GM12878 (cell line): ENCODE measurements around the gene HMG20B. TPM values are rescaled to one million over a fixed set of nuclear protein-coding genes. Genes with fewer than 3 reads are reported as not detected.

Source experiments
- ATAC-seq: fragments of 200-7000 bp; cut with Tn5 transposase; 3 replicates; pipeline ENCODE4 v1.9.1; 2020; ENCODE audit warnings: mild to moderate bottlenecking, moderate library complexity
- BruUV-seq: library from RNA; stranded (reverse); fragments of 400-500 nt; replicated peaks from 2 replicates; lab custom pipeline; 2021; lab: Mats Ljungman, UMichigan
- CTCF ChIA-PET: fragments of 300-600 bp; sonication (Branson Sonifier 250); formaldehyde crosslinking; extraction: SDS; loops from one replicate; lab custom pipeline; 2021; ENCODE audit warnings: inconsistent platforms; lab: Yijun Ruan, JAX
- POLR2A ChIA-PET: fragments of 350-600 bp; formaldehyde crosslinking; extraction: SDS; loops from one replicate; lab custom pipeline; 2021; ENCODE audit warnings: inconsistent platforms; lab: Charles Lee
- RAD21 ChIA-PET: fragments of 300-600 bp; sonication (Branson Sonifier 250); formaldehyde crosslinking; loops from one replicate; lab custom pipeline; 2023; ENCODE audit warnings: antibody characterized with exemption; ENCODE audit not compliant: unreplicated experiment; lab: Charles Lee
- SMC1A ChIA-PET: fragments of 300-600 bp; sonication (Branson Sonifier 250); formaldehyde crosslinking; loops from one replicate; lab custom pipeline; 2023; ENCODE audit not compliant: unreplicated experiment, uncharacterized antibody; lab: Charles Lee
- DNase-seq: peaks from one replicate; pipeline ENCODE4 v3.0.0-alpha.2; 2011; ENCODE audit warnings: low read depth, low spot score
- FAIRE-seq: peaks from 3 replicates; lab custom pipeline; 2011; peaks lifted over from hg19 to GRCh38; lab: Jason Lieb, UNC
- H2AFZ ChIP-seq: 2 replicates; pipeline ENCODE4 v1.6.0; 2011; ENCODE audit warnings: low read depth, low read length, control low read depth; ENCODE audit not compliant: control insufficient read depth
- H3K27ac ChIP-seq: 2 replicates; pipeline ENCODE4 v1.5.1; 2011; ENCODE audit warnings: control low read depth; ENCODE audit not compliant: control insufficient read depth, insufficient read depth
- H3K27me3 ChIP-seq, 2 experiments: replicated peaks in 1 of 2; 2 replicates each; pipeline versions ENCODE4 v1.6.0 to v1.6.1; 2011; ENCODE audit warnings: low read length in 1 of 2; ENCODE audit not compliant: control insufficient read depth in 2 of 2, insufficient read depth in 2 of 2
- H3K36me3 ChIP-seq, 2 experiments: 2 replicates each; pipeline ENCODE4 v1.5.1; 2011; ENCODE audit warnings: low read length in 1 of 2; ENCODE audit not compliant: control insufficient read depth in 2 of 2, insufficient read depth in 2 of 2
- H3K4me1 ChIP-seq: 2 replicates; pipeline ENCODE4 v1.6.1; 2011; ENCODE audit warnings: mild to moderate bottlenecking, low read length, moderate library complexity, mixed read lengths; ENCODE audit not compliant: control insufficient read depth, insufficient read depth
- H3K4me2 ChIP-seq: 2 replicates; pipeline ENCODE4 v1.6.0; 2011; ENCODE audit warnings: control low read depth; ENCODE audit not compliant: control insufficient read depth, insufficient read depth
- H3K4me3 ChIP-seq: fragments of 200-600 bp; sonication (generic); 2 replicates; pipeline ENCODE4 v1.5.1; 2016
- H3K79me2 ChIP-seq: 2 replicates; pipeline ENCODE4 v1.6.0; 2011; ENCODE audit warnings: low read length; ENCODE audit not compliant: control insufficient read depth, insufficient read depth
- H3K9ac ChIP-seq: 2 replicates; pipeline ENCODE4 v1.8.0; 2011; ENCODE audit warnings: low read length, control low read depth, mixed read lengths; ENCODE audit not compliant: control insufficient read depth, insufficient read depth
- H3K9me3 ChIP-seq: replicated peaks from 3 replicates; pipeline ENCODE4 v1.5.1; 2011; ENCODE audit warnings: mild to moderate bottlenecking, low read length; ENCODE audit not compliant: control insufficient read depth, insufficient read depth
- H4K20me1 ChIP-seq: 2 replicates; pipeline ENCODE4 v1.6.0; 2011; ENCODE audit not compliant: control insufficient read depth, insufficient read depth
- ATF2 ChIP-seq: IDR thresholded peaks from 2 replicates; pipeline ENCODE4 v1.6.1; 2012; ENCODE audit warnings: low read length, inconsistent platforms
- BRCA1 ChIP-seq: IDR thresholded peaks from 2 replicates; pipeline ENCODE4 v1.6.1; 2011; ENCODE audit warnings: low read depth, low read length, improper control_type of control experiment
- EZH2 ChIP-seq: IDR thresholded peaks from 2 replicates; pipeline ENCODE4 v1.6.1; 2012; ENCODE audit warnings: low read depth, mild to moderate bottlenecking, control low read depth, inconsistent platforms, low read length, borderline replicate concordance; ENCODE audit not compliant: control insufficient read depth
- NBN ChIP-seq: fragments of 450-650 bp; IDR thresholded peaks from 2 replicates; pipeline ENCODE4 v1.6.1; 2016
- PML ChIP-seq: IDR thresholded peaks from 2 replicates; pipeline ENCODE4 v1.6.1; 2012; ENCODE audit warnings: low read length, inconsistent platforms
- RBBP5 ChIP-seq: fragments of 200-600 bp; sonication (generic); conservative IDR thresholded peaks from 2 replicates; pipeline ENCODE4 v1.6.1; 2016
- SMARCA5 ChIP-seq: fragments of 450-650 bp; IDR thresholded peaks from 2 replicates; pipeline ENCODE4 v1.6.1; 2017; ENCODE audit warnings: mild to moderate bottlenecking
- TBL1XR1 ChIP-seq: IDR thresholded peaks from 2 replicates; pipeline ENCODE4 v1.6.1; 2012; ENCODE audit warnings: low read depth, low read length, improper control_type of control experiment
- WGBS: methylation state at CpG from one replicate; pipeline ENCODE4 v1.1.6; 2016; ENCODE audit warnings: low lambda C conversion rate; ENCODE audit not compliant: insufficient replicate concordance, insufficient coverage; ENCODE audit errors: missing lambda C conversion rate; 5-methylcytosine and 5-hydroxymethylcytosine counted together
- in situ Hi-C: fragments of 300-500 bp; cut with MboI; formaldehyde crosslinking; loops from 9 replicates; pipeline ENCODE4 v1.14.3; 2018; ENCODE audit warnings: mixed read lengths
- intact Hi-C: fragments of 100-400 bp; cut with micrococcal nuclease; formaldehyde crosslinking; loops from one replicate; pipeline ENCODE4 v1.14.2; 2022; ENCODE audit not compliant: unreplicated experiment
- polyA plus RNA-seq, 11 experiments: library from polyadenylated mRNA; depleted of rRNA in 4 of 11; unstranded in 6 of 11; stranded (reverse) in 5 of 11; fragments of >200 nt; fragmentation: Nextera tagmentation in 4 of 11; fragmentation: Illumina TruSeq in 1 of 11; extraction: Ambion mirVana in 4 of 11; extraction: Trizol in 1 of 11; gene quantifications; 1 replicate in 1 of 11; 2 replicates in 10 of 11; pipeline versions ENCODE4 v1.2.1 to v1.2.3, GENCODE V29; 2011 to 2016; ENCODE audit warnings: inconsistent platforms in 2 of 11, missing spikeins in 2 of 11, low read depth in 1 of 11
- total RNA-seq, 4 experiments: library from RNA; depleted of rRNA in 3 of 4; stranded (reverse); fragments of >200 nt in 3 of 4; fragmentation: Illumina TruSeq in 1 of 4; extraction: Trizol in 1 of 4; gene quantifications; 2 replicates each; pipeline versions ENCODE4 v1.2.1 to v1.2.3, GENCODE V29; 2013 to 2021

Gene HMG20B
- total and polyA plus RNA-seq, 10 of the 15 experiments (the other 5 are each of a cell fraction or from before 2014, with no cell fraction given) = 0.37 to 92.7 (median 47.0) TPM

DNA sequence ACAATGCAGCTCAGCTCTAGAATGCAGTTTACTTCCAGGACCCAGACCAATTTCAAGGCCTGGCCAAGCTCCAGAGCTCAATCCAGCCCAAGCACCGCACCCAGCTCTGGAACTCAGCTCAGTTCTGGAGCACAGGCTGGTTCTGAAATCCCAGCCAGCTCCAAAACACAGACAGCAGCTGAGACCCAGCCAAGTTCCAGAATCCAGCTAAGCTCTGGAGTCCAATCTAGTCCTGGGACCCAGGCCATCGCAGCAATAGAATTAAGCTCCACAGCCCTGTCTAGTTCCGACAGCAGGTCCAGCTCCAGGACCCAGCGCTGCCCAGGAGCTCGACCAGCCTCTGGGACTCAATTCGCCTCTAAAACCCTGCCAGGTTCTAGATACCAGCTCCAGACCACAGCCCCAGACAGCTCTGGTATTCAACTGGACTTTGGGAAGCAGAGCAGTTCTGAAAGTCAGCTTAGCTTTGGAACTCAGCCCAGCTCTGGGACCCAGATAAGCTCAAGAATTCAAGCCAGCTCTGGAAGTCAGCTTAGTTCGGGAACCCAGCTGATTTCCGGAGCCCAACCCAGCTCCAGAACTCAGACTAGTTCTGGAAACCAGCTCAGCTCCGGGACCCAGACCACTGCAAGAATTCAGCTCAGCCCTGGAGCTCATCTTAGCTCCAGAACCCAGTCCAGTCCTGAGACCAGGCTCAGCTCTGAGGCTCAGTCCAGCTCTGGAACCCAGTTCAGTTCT is 19.3 kb downstream of the HMG20B start (continued):
- TF ChIP-seq PML (no peak), SMARCA5 (no peak), TBL1XR1 (no peak), NBN (no peak), ATF2 (no peak), EZH2 (no peak)

GRCh38 chr19:3593156-3593555 is 20.4 kb downstream of the HMG20B start:
- Histone ChIP-seq H2AFZ (no peak overlapping the region), H3K4me3 (no peak overlapping the region), H3K9ac (no peak overlapping the region), H3K27ac (no peak overlapping the region), H3K27me3 (no peaks in the 10 kb centered on the region), H3K79me2 (no peaks in the 10 kb centered on the region), H3K9me3 (peaks cover 2% of the 10 kb centered on the region; the same call in 1 of the 3 replicates), H3K4me1 (no peaks in the 10 kb centered on the region), H3K4me2 (no peak overlapping the region), H3K36me3 (no peaks in the 10 kb centered on the region), H4K20me1 (no peaks in the 10 kb centered on the region)
- ChIA-PET CTCF (interaction anchor here (1.3 kb wide), 2 partner anchors 9 to 30 kb away, joined by 3 to 4 read pairs; no protein-coding TSS in a partner anchor), POLR2A (no interaction called here), SMC1A (no interaction called here), RAD21 (no interaction called here)
- intact Hi-C loops = no loop called here
- in situ Hi-C loops = no loop called here
- WGBS = 23% methylated on average over 11 of the region's 11 CpGs
- no peak for TF ChIP-seq BRCA1
- TF ChIP-seq RBBP5 = no peak
- BruUV-seq = no TSS peak
- no peak for ATAC-seq
- FAIRE-seq = no peak
- no peak for DNase-seq
